ENCODE results near the gene CYB5B.

- TF ChIP-seq CTCF (IDR thresholded peaks at IDR 0.05) (no peak), POLR2A (IDR thresholded peaks at IDR 0.05) (no peak)
Observed at GRCh38 chr16:69435977-69436820, 11.8 kb downstream of the CYB5B start.
